ENCODE data around the gene HLCS. TPM values are rescaled to one million over a fixed set of nuclear protein-coding genes. Genes with fewer than 3 reads are reported as not detected.

The HLCS gene
- total and polyA plus RNA-seq, 2 of the 4 experiments (the other 2 are of a cell fraction) = 10.6 to 21.0 TPM

DNA sequence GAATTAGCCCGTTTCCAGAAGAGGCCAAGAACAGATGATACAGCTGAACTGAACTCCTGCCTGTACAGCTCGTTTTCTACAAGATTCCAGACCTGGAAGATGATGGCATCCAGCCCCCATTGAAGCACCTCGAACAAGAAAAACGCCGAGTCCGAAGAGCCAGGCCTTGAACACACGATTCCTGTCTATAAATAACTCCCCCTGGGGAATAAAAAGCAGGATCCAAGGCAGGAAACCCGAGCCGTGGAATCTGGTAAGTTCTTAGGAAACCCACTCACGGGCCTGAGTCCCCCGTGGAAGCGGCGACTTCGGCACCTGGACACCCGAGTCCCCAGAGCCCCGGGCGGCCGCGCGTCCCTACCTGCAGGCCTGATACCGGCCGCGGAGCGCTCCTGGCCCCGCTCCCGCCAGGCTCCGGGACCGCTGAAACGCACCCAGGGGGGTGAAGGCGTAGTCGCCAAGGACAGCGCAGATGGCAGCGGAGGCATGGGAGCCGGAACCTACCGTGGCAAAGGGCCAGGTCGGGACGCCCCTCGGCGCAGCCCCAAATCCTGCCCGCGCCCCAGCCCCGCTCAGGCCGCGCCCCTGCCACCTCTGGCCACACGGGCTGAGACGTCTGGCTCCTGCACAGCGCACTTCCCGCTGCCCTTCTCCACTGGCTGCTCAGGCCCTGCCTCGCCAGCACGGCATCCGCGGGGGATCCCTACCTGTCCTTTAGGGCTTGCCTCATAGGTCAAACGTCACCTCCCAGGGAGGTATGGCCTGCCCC, 14.0 kb upstream of the HLCS start (continued):
- TF ChIP-seq MAZ (IDR thresholded peaks at IDR 0.05; ENCODE audit: borderline replicate concordance, low read depth, low read length) = no peak

DNA sequence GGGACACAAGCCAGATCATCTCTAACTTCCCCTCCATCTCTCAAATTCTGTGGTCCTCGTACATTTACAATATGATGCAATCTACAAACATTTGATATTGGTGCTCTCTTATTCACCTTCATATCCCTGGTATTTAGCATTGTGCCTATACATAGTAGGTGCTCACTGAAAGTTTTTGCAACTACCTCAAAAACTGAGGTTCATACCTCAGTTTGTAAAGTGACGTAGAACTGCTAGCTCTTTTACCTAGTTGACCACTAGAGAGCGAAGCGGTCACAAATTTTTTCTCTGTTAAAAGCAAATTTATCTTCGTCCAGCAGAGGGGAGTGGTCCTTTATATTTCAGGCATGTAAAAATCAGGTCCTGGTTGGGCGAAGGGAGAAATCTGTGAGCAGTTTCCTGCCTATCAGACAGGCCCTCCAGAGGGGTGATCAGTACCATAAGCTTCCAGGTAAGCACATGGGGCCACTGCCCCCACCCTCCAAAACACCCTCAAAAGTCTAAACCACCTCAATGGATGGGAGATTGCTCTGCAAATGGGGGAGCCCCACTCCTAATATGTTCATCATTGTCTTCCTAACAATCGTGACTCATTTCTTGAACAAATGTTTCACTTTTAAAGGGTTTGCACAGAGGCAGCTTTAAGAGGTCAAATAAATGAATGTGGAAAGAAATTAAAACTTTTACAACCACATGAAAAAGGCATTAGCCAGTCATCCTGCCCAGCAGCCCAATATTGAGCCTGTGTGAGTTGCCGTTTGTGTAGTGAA, 10.6 kb upstream of the HLCS start:
- Histone ChIP-seq H2BK120ac (ENCODE audit: low read depth, low read length) (no peak overlapping the region), H4K5ac (ENCODE audit: low read depth, low read length) (no peak overlapping the region), H3K14ac (replicated peaks; ENCODE audit: low read depth, low read length) (0 out of 2 replicates have a peak overlapping the region, but pooled peaks have one; percentile 49), H3K27me3 (ENCODE audit: control insufficient read depth, insufficient read depth, low read length) (no peaks in the 10 kb centered on the region; the same call in 1 of the 2 replicates), H2AFZ (replicated peaks; ENCODE audit: low read length, poor library complexity) (peak overlapping the region; percentile 77), H3K56ac (ENCODE audit: extremely low read depth, insufficient read depth, low read length) (no peak overlapping the region), H3K36me3 (ENCODE audit: control insufficient read depth, insufficient read depth, low read length) (no peaks in the 10 kb centered on the region), H4K20me1 (ENCODE audit: insufficient read depth, low read length) (no peaks in the 10 kb centered on the region), H3K4ac (ENCODE audit: low read depth, low read length) (no peak overlapping the region), H4K91ac (ENCODE audit: insufficient read depth, low read depth, low read length) (no peak overlapping the region), H2BK20ac (ENCODE audit: low read depth, low read length) (no peak overlapping the region), H3K23ac (ENCODE audit: low read depth, low read length) (no peak overlapping the region), H3K9me1 (ENCODE audit: insufficient read depth, low read length) (peaks cover 7% of the 10 kb centered on the region; the same call in 1 of the 2 replicates), H2BK5ac (ENCODE audit: low read depth, low read length, poor library complexity, severe bottlenecking) (no peak overlapping the region), H3K4me2 (ENCODE audit: low read depth, low read length) (peak overlapping the region; percentile 53), H3K79me1 (ENCODE audit: low read depth in 1 of 2, low read length in 2 of 2) (peaks cover 0 to 6% of the 10 kb centered on the region in 2 experiments; a peak in 1 of 4 replicates), H3K9me3 (ENCODE audit: control insufficient read depth, insufficient read depth, low read length) (no peaks in the 10 kb centered on the region), H3K27ac (ENCODE audit: insufficient read depth, low read length) (no peak overlapping the region), H3K18ac (ENCODE audit: low read depth, low read length) (no peak overlapping the region), H4K8ac (ENCODE audit: low read depth in 2 of 2, low read length in 2 of 2) (peak overlapping the region in 1 of 2 experiments; percentile 64; a peak in 2 of 4 replicates), H3K4me1 (ENCODE audit: control insufficient read depth, insufficient read depth, low read length) (peaks cover 5% of the 10 kb centered on the region), H3K4me3 (ENCODE audit: insufficient read depth, low read depth, low read length) (no peak overlapping the region), H2BK15ac (ENCODE audit: low read depth, low read length) (no peak overlapping the region), H3K9ac (ENCODE audit: low read depth, low read length) (0 out of 2 replicates have a peak overlapping the region, but pooled peaks have one; percentile 1), H2AK5ac (ENCODE audit: low read depth, low read length) (no peak overlapping the region; the same call in 1 of the 2 replicates), H2AK9ac (replicated peaks; ENCODE audit: low read depth, low read length, poor library complexity) (peak overlapping the region; percentile 51)
- ATAC-seq (ENCODE audit: low read depth) = peak; percentile 85
- ChIA-PET CTCF (interaction anchor here (0.6 to 1.4 kb wide), 5 partner anchors 13 to 144 kb away, joined by 3 to 4 read pairs (median 3); no protein-coding TSS in a partner anchor), POLR2A (ENCODE audit: unreplicated experiment) (no interaction called here)
- peak; percentile 75 for DNase-seq
- in situ Hi-C loops (cut with MboI; ENCODE audit: low sequenced_read_pairs) (no loop called here), intact Hi-C loops (cut with micrococcal nuclease) (no loop called here), dilution Hi-C loops (cut with HindIII; ENCODE audit: low sequenced_read_pairs, unreplicated experiment) (no loop called here)
- no CpG with 5 or more reads among the region's 8 CpGs for WGBS, 2 experiments (ENCODE audit: extremely low coverage in 2 of 2, insufficient read length in 1 of 2)
- BruUV-seq (replicated peaks) = no TSS peak
- TF ChIP-seq MXI1 (IDR thresholded peaks at IDR 0.05; ENCODE audit: borderline replicate concordance, low read depth, low read length) (no peak), SMC3 (IDR thresholded peaks at IDR 0.05; ENCODE audit: low read depth, low read length) (peak; percentile 61), MAFK (IDR thresholded peaks at IDR 0.05; ENCODE audit: low read depth, low read length) (no peak), NFE2L2 (IDR thresholded peaks at IDR 0.05; ENCODE audit: low read depth, low read length) (no peak), CEBPB (IDR thresholded peaks at IDR 0.05; ENCODE audit: low read depth, low read length) (peak; percentile 76), BHLHE40 (IDR thresholded peaks at IDR 0.05; ENCODE audit: low read depth, low read length) (no peak), MAZ (IDR thresholded peaks at IDR 0.05; ENCODE audit: borderline replicate concordance, low read depth, low read length) (no peak), RFX5 (IDR thresholded peaks at IDR 0.05; ENCODE audit: low read depth, low read length) (no peak)
- TF ChIP-seq, protein P1, sequence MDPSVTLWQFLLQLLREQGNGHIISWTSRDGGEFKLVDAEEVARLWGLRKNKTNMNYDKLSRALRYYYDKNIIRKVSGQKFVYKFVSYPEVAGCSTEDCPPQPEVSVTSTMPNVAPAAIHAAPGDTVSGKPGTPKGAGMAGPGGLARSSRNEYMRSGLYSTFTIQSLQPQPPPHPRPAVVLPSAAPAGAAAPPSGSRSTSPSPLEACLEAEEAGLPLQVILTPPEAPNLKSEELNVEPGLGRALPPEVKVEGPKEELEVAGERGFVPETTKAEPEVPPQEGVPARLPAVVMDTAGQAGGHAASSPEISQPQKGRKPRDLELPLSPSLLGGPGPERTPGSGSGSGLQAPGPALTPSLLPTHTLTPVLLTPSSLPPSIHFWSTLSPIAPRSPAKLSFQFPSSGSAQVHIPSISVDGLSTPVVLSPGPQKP (IDR thresholded peaks at IDR 0.05; ENCODE audit: borderline replicate concordance, low read depth, low read length) = no peak
- TF ChIP-seq, protein P2, sequence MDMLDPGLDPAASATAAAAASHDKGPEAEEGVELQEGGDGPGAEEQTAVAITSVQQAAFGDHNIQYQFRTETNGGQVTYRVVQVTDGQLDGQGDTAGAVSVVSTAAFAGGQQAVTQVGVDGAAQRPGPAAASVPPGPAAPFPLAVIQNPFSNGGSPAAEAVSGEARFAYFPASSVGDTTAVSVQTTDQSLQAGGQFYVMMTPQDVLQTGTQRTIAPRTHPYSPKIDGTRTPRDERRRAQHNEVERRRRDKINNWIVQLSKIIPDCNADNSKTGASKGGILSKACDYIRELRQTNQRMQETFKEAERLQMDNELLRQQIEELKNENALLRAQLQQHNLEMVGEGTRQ (IDR thresholded peaks at IDR 0.05; ENCODE audit: low read depth, low read length) = no peak

All from IMR-90 (cell line).